Esophagus muscularis mucosa (tissue), 4 donors: ENCODE data around the gene ITPR3. TPM values are rescaled to one million over a fixed set of nuclear protein-coding genes. Genes with fewer than 3 reads are reported as not detected.

Experiments
- DNase-seq: peaks from one replicate; pipeline ENCODE4 v3.0.0-alpha.2; 2017; ENCODE audit errors: extremely low spot score
- H3K27ac ChIP-seq, 4 donors: fragments of 200-600 bp; sonication (generic); replicated peaks in 1 of 4; 1 replicate in 3 of 4; 2 replicates in 1 of 4; pipeline ENCODE4 v1.5.1; 2016 to 2019; ENCODE audit warnings: mild to moderate bottlenecking in 1 of 4
- H3K27me3 ChIP-seq, 4 donors: fragments of 200-600 bp; sonication (generic); one replicate each; pipeline versions ENCODE4 v1.5.1 to v1.6.0; 2016 to 2019
- H3K36me3 ChIP-seq, 4 donors: fragments of 200-600 bp; sonication (generic); one replicate each; pipeline ENCODE4 v1.5.1; 2016 to 2019
- H3K4me1 ChIP-seq, 4 donors: fragments of 200-600 bp; sonication (generic); one replicate each; pipeline ENCODE4 v1.5.1; 2016 to 2019
- H3K4me3 ChIP-seq, 4 donors: fragments of 200-600 bp; sonication (generic); 1 replicate in 2 of 4; 2 replicates in 2 of 4; pipeline ENCODE4 v1.5.1; 2016 to 2019; ENCODE audit warnings: mild to moderate bottlenecking in 4 of 4, moderate library complexity in 1 of 4
- H3K9me3 ChIP-seq, 4 donors: fragments of 200-600 bp; sonication (generic); 1 replicate in 3 of 4; 2 replicates in 1 of 4; pipeline ENCODE4 v1.5.1; 2016 to 2019
- EP300 ChIP-seq: sonication (generic); formaldehyde crosslinking; IDR thresholded peaks from one replicate; pipeline ENCODE4 v1.6.1; 2017; ENCODE audit warnings: antibody characterized with exemption
- POLR2A ChIP-seq: fragments of 450-650 bp; IDR thresholded peaks from one replicate; pipeline ENCODE4 v1.6.1; 2017; ENCODE audit warnings: antibody characterized with exemption, moderate library complexity, mild to moderate bottlenecking, low read depth
- POLR2AphosphoS5 ChIP-seq, 2 donors: sonication (generic); formaldehyde crosslinking; IDR thresholded peaks; one replicate each; pipeline ENCODE4 v1.6.1; 2017; ENCODE audit warnings: antibody characterized with exemption in 2 of 2
- WGBS: methylation state at CpG from one replicate; pipeline ENCODE4 v1.1.5; 2018; 5-methylcytosine and 5-hydroxymethylcytosine counted together
- intact Hi-C: fragments of 100-400 bp; cut with DNase I; formaldehyde crosslinking; loops from one replicate; pipeline ENCODE4 v1.15.1; 2023
- total RNA-seq, 4 donors: library from RNA; depleted of rRNA; stranded (reverse); fragments of >200 nt; gene quantifications; one replicate each; pipeline versions ENCODE4 v1.1.0 to v1.2.1, GENCODE V29; 2016
- TF ChIP-seq, protein P1 (sequence below), 3 experiments: fragments of 200-600 bp in 2 of 3; fragments of 450-650 bp in 1 of 3; sonication (generic) in 2 of 3; IDR thresholded peaks; one replicate each; pipeline ENCODE4 v1.5.1; 2017 to 2019; ENCODE audit warnings: antibody characterized with exemption in 3 of 3, mild to moderate bottlenecking in 2 of 3, moderate library complexity in 1 of 3

The ITPR3 gene
- total RNA-seq, 4 donors from 2014 or later, result 12.1 to 24.9 (median 20.5) TPM

DNA sequence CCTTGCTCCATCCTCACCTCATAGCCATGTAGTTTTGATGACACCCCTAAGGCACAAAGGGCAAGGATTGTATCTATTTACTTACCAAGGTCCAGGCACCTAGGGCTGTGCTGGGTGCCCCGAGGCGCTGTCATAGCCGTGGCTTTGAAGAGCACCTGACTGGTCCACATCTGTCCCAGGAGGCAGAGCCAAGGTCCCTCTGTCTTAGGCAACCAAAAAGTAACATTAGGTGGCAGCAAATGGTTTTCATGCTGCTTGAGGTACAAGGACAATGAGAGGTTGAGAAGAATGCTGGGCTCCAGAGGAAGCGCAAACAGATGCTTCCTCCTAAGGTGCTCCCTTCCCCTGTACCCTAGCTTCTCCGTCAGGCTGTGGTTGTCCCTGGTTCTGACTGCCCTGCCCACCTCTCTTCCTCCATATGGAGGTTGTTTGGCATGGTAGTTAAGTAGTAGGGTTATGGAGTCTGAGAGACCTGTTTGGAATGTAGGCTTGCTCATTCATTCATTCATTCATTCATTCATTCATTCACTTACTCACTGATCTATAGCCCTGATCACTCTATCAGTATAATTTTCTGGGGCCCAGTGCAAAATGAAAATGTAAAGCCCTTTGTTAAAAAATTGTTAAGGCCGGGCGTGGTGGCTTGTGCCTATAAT lies 93.4 kb downstream of the ITPR3 start:
- WGBS, result 80% methylated on average over 7 of the region's 7 CpGs
- no peak overlapping the region for H3K27ac ChIP-seq
- H3K9me3 ChIP-seq, result no peaks in the 10 kb centered on the region
- H3K27me3 ChIP-seq, result no peaks in the 10 kb centered on the region
- peaks cover 22 to 34% (median 28%) of the 10 kb centered on the region in 4 donors for H3K4me1 ChIP-seq
- intact Hi-C loops, result no loop called here
- no peak overlapping the region for H3K4me3 ChIP-seq
- DNase-seq, result no peak
- H3K36me3 ChIP-seq, result no peaks in the 10 kb centered on the region
- TF ChIP-seq POLR2A (no peak), POLR2AphosphoS5 (IDR thresholded peaks at IDR 0.05) (no peak), EP300 (no peak)
- TF ChIP-seq, protein P1, sequence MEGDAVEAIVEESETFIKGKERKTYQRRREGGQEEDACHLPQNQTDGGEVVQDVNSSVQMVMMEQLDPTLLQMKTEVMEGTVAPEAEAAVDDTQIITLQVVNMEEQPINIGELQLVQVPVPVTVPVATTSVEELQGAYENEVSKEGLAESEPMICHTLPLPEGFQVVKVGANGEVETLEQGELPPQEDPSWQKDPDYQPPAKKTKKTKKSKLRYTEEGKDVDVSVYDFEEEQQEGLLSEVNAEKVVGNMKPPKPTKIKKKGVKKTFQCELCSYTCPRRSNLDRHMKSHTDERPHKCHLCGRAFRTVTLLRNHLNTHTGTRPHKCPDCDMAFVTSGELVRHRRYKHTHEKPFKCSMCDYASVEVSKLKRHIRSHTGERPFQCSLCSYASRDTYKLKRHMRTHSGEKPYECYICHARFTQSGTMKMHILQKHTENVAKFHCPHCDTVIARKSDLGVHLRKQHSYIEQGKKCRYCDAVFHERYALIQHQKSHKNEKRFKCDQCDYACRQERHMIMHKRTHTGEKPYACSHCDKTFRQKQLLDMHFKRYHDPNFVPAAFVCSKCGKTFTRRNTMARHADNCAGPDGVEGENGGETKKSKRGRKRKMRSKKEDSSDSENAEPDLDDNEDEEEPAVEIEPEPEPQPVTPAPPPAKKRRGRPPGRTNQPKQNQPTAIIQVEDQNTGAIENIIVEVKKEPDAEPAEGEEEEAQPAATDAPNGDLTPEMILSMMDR (IDR thresholded peaks at IDR 0.05), result no peak

DNA sequence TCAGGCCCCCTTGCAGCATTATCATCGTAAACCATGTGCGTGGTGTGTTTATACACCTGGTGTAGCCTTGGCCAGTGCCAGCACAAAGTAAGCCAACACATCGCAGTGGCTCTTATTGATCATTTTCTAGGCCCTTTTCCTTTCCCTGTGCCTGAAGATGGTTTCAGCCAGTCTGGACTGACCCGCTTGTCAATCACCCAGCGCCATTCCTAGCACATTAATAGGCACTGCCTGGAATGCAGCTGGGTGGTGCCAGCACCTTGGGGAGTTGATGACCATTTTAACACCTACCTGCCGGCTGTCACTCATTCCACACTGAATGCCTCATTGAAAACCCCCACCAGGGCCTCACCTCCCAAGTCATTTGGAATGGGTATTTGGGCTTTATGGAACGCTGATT lies 95.3 kb downstream of the ITPR3 start:
- H3K4me1 ChIP-seq, result peaks cover 8 to 20% (median 16%) of the 10 kb centered on the region in 4 donors
- no peak overlapping the region for H3K4me3 ChIP-seq
- H3K36me3 ChIP-seq, result peaks cover 0 to under 1% (median 0%) of the 10 kb centered on the region in 4 donors
- no peak overlapping the region for H3K27ac ChIP-seq
- no peaks in the 10 kb centered on the region for H3K9me3 ChIP-seq
- H3K27me3 ChIP-seq, result no peaks in the 10 kb centered on the region
- TF ChIP-seq EP300, result no peak
- TF ChIP-seq POLR2A, result no peak
- TF ChIP-seq POLR2AphosphoS5 (IDR thresholded peaks at IDR 0.05), result no peak
- TF ChIP-seq, protein P1 (IDR thresholded peaks at IDR 0.05), result no peak
- WGBS, result 90% methylated on average over 7 of the region's 7 CpGs
- intact Hi-C loops, result no loop called here
- DNase-seq, result no peak

DNA sequence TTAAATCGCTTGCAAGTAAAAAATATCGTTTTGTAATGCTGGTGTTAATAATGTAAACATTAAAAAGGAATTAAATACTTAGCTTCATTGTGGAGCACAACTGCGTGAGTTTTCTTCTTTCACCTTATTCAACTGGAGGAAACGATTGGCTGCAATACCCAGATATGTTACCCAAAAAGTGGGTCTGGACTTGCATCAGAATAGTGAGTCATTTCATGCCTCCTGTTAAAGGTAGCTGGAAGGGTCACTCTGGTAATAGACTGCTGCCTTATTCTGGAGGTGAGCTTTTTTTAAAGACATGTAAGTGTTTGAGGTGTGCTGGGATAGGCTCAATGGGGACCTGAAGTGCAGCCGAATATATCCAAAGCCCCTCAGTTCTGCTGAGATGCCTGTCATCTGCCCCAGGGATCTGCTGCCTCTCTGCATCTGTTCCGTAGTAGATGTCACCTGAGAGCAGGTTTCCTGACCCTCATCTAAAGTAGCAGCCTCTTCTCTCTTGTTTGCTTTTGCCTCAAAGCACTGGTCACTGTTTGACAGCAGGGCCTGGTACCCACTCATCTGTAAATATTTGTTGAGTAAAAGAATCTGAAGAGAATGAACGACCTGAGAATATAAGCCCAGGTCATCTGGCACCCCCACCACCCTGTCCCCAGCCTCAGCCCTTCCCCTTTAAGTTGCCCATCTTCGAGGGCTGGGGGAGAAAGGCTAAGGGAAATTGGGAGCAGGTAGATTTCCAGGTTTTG lies 95.9 kb downstream of the ITPR3 start:
- intact Hi-C loops, result no loop called here
- TF ChIP-seq EP300, result no peak
- Histone ChIP-seq H3K27ac (no peak overlapping the region), H3K36me3 (peaks cover 0 to 7% (median 0%) of the 10 kb centered on the region in 4 donors), H3K9me3 (no peaks in the 10 kb centered on the region), H3K4me3 (no peak overlapping the region), H3K27me3 (no peaks in the 10 kb centered on the region), H3K4me1 (peaks cover 5 to 16% (median 13%) of the 10 kb centered on the region in 4 donors)
- 77% methylated on average over 8 of the region's 8 CpGs for WGBS
- no peak for DNase-seq

DNA sequence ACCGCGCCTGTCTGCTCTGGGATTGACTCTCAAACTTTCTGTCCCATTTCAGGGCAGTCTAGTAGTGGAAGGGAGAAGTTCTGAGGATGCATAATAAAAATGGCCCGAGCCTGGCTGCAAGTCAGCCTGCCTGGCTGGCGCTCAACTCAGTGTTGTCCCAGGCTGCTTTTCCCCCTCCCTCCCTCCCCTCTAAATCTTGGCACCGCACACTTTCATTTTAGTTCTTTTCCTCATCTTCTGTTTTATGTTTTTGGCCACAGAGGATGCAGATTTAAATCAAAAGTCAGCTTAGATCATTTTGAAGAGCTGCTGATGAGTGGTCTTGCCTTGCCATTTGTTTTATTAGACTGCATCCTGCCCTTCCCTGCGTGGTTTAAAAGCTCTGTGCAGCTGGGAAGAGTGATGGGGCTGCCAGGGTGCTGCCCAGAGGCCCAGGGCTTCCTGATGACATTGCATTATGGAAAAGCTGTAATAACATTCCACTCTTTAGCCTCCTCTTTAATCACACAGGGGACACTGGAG lies 96.9 kb downstream of the ITPR3 start:
- H3K9me3 ChIP-seq, result no peaks in the 10 kb centered on the region
- no peak for TF ChIP-seq POLR2AphosphoS5 (IDR thresholded peaks at IDR 0.05)
- no peak for TF ChIP-seq POLR2A
- TF ChIP-seq, protein P1 (IDR thresholded peaks at IDR 0.05), result no peak
- no peak overlapping the region for H3K27ac ChIP-seq
- DNase-seq, result no peak
- no peak overlapping the region for H3K4me3 ChIP-seq
- peaks cover 0 to 15% (median 0%) of the 10 kb centered on the region in 4 donors for H3K36me3 ChIP-seq
- intact Hi-C loops, result no loop called here
- WGBS, result 43% methylated on average over 6 of the region's 6 CpGs
- H3K4me1 ChIP-seq, result peaks cover 4 to 14% (median 11%) of the 10 kb centered on the region in 4 donors
- H3K27me3 ChIP-seq, result no peaks in the 10 kb centered on the region

DNA sequence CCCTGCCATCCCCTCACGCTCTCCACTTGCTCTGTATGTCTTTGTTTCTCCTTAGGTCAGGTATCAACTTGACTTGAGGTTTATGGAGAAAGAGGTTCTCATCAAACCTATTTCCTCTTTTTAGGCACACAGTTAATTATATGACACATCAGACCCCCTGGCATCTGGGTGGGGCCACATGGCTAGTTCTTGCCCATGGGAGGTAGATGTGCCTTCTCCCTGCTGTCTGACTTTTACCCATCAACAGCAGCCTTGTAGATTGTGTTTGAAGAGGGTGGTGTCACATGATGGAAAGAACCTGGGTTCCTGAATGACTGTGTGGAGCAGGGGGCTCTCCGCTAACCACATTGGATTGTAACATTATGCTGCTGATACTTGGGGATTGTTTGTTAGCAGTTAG lies 97.6 kb downstream of the ITPR3 start:
- 93% methylated on average over 2 of the region's 2 CpGs for WGBS
- intact Hi-C loops, result no loop called here
- peak overlapping the region in 1 of 4 donors; percentile 40 for H3K27ac ChIP-seq

More for the DNA sequence above, 97.6 kb downstream of the ITPR3 start:
- no peak overlapping the region for H3K4me3 ChIP-seq
- peaks cover 4 to 14% (median 11%) of the 10 kb centered on the region in 4 donors for H3K4me1 ChIP-seq
- H3K36me3 ChIP-seq, result peaks cover 0 to 18% (median 0%) of the 10 kb centered on the region in 4 donors
- H3K27me3 ChIP-seq, result peaks cover 0 to 2% (median 0%) of the 10 kb centered on the region in 4 donors
- TF ChIP-seq, protein P1 (IDR thresholded peaks at IDR 0.05), result no peak
- no peak for TF ChIP-seq POLR2AphosphoS5 (IDR thresholded peaks at IDR 0.05)
- no peak for TF ChIP-seq EP300
- TF ChIP-seq POLR2A, result no peak
- no peak for DNase-seq
- no peaks in the 10 kb centered on the region for H3K9me3 ChIP-seq
